ENCODE results near the gene PRKAR1B. TPM values are rescaled to one million over a fixed set of nuclear protein-coding genes. Genes with fewer than 3 reads are reported as not detected.
A peak's percentile ranks its signal among the peaks of the same experiment; 100 is the strongest.

The PRKAR1B gene
- total and polyA plus RNA-seq, 10 donors, result 9.9 to 39.5 (median 23.5) TPM

- Histone ChIP-seq H3K4me3 (no peak overlapping the region), H3K9me3 (peaks cover 0 to 9% (median 2%) of the 10 kb centered on the region in 8 donors), H3K4me1 (peaks cover 7 to 17% (median 13%) of the 10 kb centered on the region in 6 donors), H3K27me3 (replicated peaks in 1 of 7) (no peaks in the 10 kb centered on the region), H3K36me3 (peaks cover 0 to 19% (median 0%) of the 10 kb centered on the region in 6 donors), H3K27ac (peak overlapping the region in 3 of 8 donors; percentile 22 to 53 (median 33))
- DNase-seq, result peak; percentile 68
- no peak for TF ChIP-seq POLR2A (IDR thresholded peaks at IDR 0.05)
- no peak for TF ChIP-seq CTCF (IDR thresholded peaks at IDR 0.05 in 8 of 11, conservative IDR thresholded peaks at IDR 0.05 in 3 of 11)
- no peak for TF ChIP-seq POLR2AphosphoS5 (IDR thresholded peaks at IDR 0.05)
- intact Hi-C loops (cut with DNase I; ENCODE audit: low total_unique reads), result no loop called here
- 89 to 96% (median 93%) methylated on average over 25 to 54 of the region's 54 CpGs for WGBS, 5 donors
These were observed 56.3 kb downstream of the PRKAR1B start for GRCh38 chr7:670501-671390.

GRCh38 chr7:668958-669357, 58.1 kb downstream of the PRKAR1B start:
- Histone ChIP-seq H3K4me3 (no peak overlapping the region), H3K4me1 (peaks cover 7 to 23% (median 13%) of the 10 kb centered on the region in 6 donors), H3K9me3 (peaks cover 0 to 8% (median under 1%) of the 10 kb centered on the region in 8 donors), H3K27me3 (replicated peaks in 1 of 7) (no peaks in the 10 kb centered on the region), H3K27ac (peak overlapping the region; percentile 42 to 83 (median 74)), H3K36me3 (peaks cover 0 to 16% (median 0%) of the 10 kb centered on the region in 6 donors)
- intact Hi-C loops (cut with DNase I; ENCODE audit: low total_unique reads), result no loop called here
- WGBS, 5 donors, result 74 to 91% (median 78%) methylated on average over 4 of the region's 4 CpGs
- DNase-seq, result no peak
- no peak for TF ChIP-seq CTCF (IDR thresholded peaks at IDR 0.05 in 8 of 11, conservative IDR thresholded peaks at IDR 0.05 in 3 of 11)
- TF ChIP-seq POLR2A (IDR thresholded peaks at IDR 0.05), result no peak
- TF ChIP-seq POLR2AphosphoS5 (IDR thresholded peaks at IDR 0.05), result no peak

- intact Hi-C loops (cut with DNase I; ENCODE audit: low total_unique reads), result no loop called here
- peak overlapping the region in 1 of 8 donors; percentile 1 for H3K4me3 ChIP-seq
These were observed 58.7 kb downstream of the PRKAR1B start for GRCh38 chr7:668139-668931.

More at GRCh38 chr7:668139-668931, 58.7 kb downstream of the PRKAR1B start:
- H3K27ac ChIP-seq, result peak overlapping the region; percentile 42 to 83 (median 74)
- peaks cover 7 to 27% (median 13%) of the 10 kb centered on the region in 6 donors for H3K4me1 ChIP-seq
- peak; percentile 79 for DNase-seq
- peaks cover 0 to 16% (median 0%) of the 10 kb centered on the region in 6 donors for H3K36me3 ChIP-seq
- TF ChIP-seq CTCF (IDR thresholded peaks at IDR 0.05 in 8 of 11, conservative IDR thresholded peaks at IDR 0.05 in 3 of 11) (no peak), POLR2A (IDR thresholded peaks at IDR 0.05) (no peak), POLR2AphosphoS5 (IDR thresholded peaks at IDR 0.05) (peak in 2 of 3 donors; percentile 71 to 84)
- WGBS, 5 donors, result 13 to 26% (median 24%) methylated on average over 14 to 16 of the region's 16 CpGs
- H3K27me3 ChIP-seq (replicated peaks in 1 of 7), result no peaks in the 10 kb centered on the region
- H3K9me3 ChIP-seq, result peaks cover 0 to 8% (median 0%) of the 10 kb centered on the region in 8 donors
